HG03342 (cell line): ENCODE measurements around the gene EPN1.
"Not testable (repeated sequence)": the region's sequence is repeated elsewhere in the genome, so short reads cannot be mapped to it uniquely, and the experiment has no call there.

Source experiments
- ATAC-seq: cut with Tn5 transposase; IDR thresholded peaks from one replicate; pipeline ENCODE4 v1.9.1; 2021; ENCODE audit warnings: mild to moderate bottlenecking, moderate library complexity; ENCODE audit not compliant: unreplicated experiment

The EPN1 gene

GRCh38 chr19:55717879-55718711 lies 43.1 kb downstream of the EPN1 start:
- ATAC-seq = not testable (repeated sequence)

GRCh38 chr19:55720214-55720746 lies 45.3 kb downstream of the EPN1 start:
- no peak for ATAC-seq

- no peak for ATAC-seq
Observed at GRCh38 chr19:55720801-55721200, 45.8 kb downstream of the EPN1 start.

DNA sequence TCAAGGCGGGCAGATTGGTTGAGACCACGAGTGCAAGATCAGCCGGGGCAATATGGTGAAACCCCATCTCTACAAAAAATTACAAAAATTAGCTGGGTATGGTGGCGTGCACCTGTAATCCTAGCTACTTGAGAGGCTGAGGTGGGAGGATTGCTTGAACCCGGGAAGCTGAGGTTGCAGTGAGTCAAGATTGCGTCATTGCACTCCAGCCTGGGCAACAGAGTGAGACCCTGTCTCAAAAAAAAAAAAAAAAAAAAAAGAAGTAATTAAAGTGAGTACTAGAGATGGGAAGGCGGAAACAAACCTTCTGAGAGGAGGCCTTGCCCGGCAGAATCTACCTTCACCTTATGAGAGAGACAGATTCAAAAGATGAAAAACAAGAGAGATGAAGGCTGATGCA lies 48.5 kb downstream of the EPN1 start:
- no peak for ATAC-seq

GRCh38 chr19:55730378-55730777 lies 55.4 kb downstream of the EPN1 start:
- not testable (repeated sequence) for ATAC-seq

- no peak for ATAC-seq
Observed at GRCh38 chr19:55738302-55738701, 63.3 kb downstream of the EPN1 start, which contains the start of gene NLRP9. Gene NLRP9, minus strand, starts transcription at chr19:55738402. Its CDS starts 28 bp downstream, at chr19:55738374.

DNA sequence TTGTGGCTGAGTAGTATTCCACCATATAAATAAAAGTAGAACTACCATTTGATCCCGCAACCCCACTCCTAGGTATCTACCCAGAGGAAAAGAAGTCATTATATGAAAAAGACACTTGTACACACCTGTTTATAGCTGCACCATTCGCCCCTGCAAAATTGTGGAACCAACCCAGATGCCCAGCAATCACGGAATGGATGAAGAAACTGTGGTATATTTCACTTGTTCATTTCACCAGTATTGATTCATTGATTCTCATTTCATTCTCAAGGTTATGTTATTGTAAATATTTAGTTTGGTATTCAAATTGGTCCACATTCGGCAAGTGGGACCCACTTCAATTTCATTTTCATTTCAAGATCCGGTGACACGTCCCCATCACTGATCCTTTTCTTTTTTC lies 75.7 kb downstream of the EPN1 start:
- no peak for ATAC-seq

DNA sequence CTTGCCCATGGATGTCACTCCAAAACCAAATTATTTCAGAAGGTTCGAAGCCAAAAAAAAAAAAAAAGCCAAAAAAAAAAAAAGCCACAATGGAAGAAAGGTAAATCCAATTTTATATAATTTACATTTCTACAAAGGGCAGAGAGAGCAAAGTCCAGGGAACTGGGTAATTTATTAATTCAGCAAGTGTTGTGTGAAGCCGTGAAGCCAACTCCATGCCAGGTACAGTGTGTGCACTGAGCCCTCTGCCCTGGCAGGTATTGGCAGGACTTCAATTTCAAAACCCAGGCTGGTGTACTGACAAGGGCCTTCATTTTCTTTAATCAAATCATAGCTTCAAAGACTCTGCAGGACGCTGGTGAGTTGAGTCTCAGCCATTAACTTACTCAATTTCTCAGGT lies 78.4 kb downstream of the EPN1 start:
- no peak for ATAC-seq

- not testable (repeated sequence) for ATAC-seq
Observed at GRCh38 chr19:55756808-55757207, 81.8 kb downstream of the EPN1 start.

DNA sequence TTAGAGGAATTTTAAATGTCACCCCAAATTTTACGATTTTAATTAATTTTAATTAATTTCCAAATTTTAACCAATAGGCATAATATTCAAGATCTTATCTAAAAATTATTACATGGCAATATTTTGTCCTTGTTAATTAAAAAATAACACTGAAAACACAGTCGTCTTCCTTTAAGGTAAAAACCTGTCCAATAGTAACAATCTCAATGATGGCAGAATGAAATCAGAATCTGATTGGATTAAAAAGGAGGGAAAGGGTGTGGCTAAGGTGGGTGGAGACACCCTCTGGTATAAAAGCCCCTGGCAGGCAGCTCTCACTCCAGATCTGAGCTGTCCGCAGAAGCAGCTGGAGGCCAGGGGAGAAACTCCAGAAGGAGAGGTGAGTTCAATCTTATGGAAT lies 83.8 kb downstream of the EPN1 start, which contains the start of gene RFPL4A:
Gene RFPL4A (plus strand): TSS at position 301 of the 400 bp plus-strand sequence. CDS start 2,704 bp downstream, outside the sequence.
- not testable (repeated sequence) for ATAC-seq
